Glutamatergic neuron (in vitro differentiated cells): Measurements from ENCODE around the gene ZNF32. TPM values are rescaled to one million over a fixed set of nuclear protein-coding genes. Genes with fewer than 3 reads are reported as not detected.

Experiments
- DNase-seq: peaks from one replicate; pipeline ENCODE4 v3.0.0; 2022
- H3K27ac Mint-ChIP-seq: one replicate; pipeline ENCODE4 v1.8.0; 2020; ENCODE audit warnings: mild to moderate bottlenecking, mixed read lengths, inconsistent platforms; ENCODE audit not compliant: unreplicated experiment
- H3K27me3 Mint-ChIP-seq: one replicate; pipeline ENCODE4 v1.8.0; 2020; ENCODE audit warnings: mild to moderate bottlenecking, moderate library complexity, mixed read lengths, inconsistent platforms; ENCODE audit not compliant: unreplicated experiment
- H3K36me3 Mint-ChIP-seq: one replicate; pipeline ENCODE4 v1.8.0; 2020; ENCODE audit warnings: mild to moderate bottlenecking, mixed read lengths, inconsistent platforms; ENCODE audit not compliant: unreplicated experiment
- H3K4me1 Mint-ChIP-seq: one replicate; pipeline ENCODE4 v1.8.0; 2020; ENCODE audit warnings: mild to moderate bottlenecking, low read depth, mixed read lengths, inconsistent platforms; ENCODE audit not compliant: unreplicated experiment
- H3K4me3 Mint-ChIP-seq: one replicate; pipeline ENCODE4 v1.8.0; 2020; ENCODE audit warnings: mild to moderate bottlenecking, mixed read lengths, inconsistent platforms; ENCODE audit not compliant: unreplicated experiment
- H3K9me3 Mint-ChIP-seq: one replicate; pipeline ENCODE4 v1.8.0; 2020; ENCODE audit warnings: mild to moderate bottlenecking, moderate library complexity, mixed read lengths, inconsistent platforms; ENCODE audit not compliant: unreplicated experiment
- total RNA-seq: library from RNA; stranded (reverse); fragmentation: NEBNext Ultra II Directional; extraction: Animal tissue kit (Norgen Biotek cat#: 25700); gene quantifications from one replicate; pipeline ENCODE4 v1.2.1, GENCODE V29; 2021; ENCODE audit not compliant: unreplicated experiment
- TF ChIP-seq, protein P1 (sequence below): fragments of 200-600 bp; sonication (generic); IDR thresholded peaks from one replicate; pipeline ENCODE4 v1.5.0; 2021; ENCODE audit not compliant: partially characterized antibody, unreplicated experiment

The ZNF32 gene
- total RNA-seq, 1 donor from 2014 or later, result 32.1 TPM

DNA sequence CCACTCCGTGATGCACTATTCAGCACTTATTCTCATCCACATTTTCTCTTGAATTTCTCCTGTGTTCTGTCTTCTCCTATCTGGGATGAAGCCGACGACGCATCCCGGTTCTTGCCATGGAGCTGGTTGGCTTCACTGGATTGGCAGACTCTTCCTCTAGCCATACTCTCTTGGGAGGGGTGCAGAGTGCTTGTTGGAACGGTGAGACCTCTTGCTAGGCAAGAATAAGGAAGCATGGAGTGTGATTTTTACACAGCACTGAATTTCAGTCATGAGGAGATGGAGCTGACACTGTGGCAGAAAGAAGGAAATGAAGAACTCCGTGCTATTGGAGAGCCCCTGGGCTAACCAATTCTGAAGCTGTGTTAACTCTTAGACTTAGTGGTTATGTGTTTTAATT is 28.2 kb upstream of the ZNF32 start:
- TF ChIP-seq, protein P1, sequence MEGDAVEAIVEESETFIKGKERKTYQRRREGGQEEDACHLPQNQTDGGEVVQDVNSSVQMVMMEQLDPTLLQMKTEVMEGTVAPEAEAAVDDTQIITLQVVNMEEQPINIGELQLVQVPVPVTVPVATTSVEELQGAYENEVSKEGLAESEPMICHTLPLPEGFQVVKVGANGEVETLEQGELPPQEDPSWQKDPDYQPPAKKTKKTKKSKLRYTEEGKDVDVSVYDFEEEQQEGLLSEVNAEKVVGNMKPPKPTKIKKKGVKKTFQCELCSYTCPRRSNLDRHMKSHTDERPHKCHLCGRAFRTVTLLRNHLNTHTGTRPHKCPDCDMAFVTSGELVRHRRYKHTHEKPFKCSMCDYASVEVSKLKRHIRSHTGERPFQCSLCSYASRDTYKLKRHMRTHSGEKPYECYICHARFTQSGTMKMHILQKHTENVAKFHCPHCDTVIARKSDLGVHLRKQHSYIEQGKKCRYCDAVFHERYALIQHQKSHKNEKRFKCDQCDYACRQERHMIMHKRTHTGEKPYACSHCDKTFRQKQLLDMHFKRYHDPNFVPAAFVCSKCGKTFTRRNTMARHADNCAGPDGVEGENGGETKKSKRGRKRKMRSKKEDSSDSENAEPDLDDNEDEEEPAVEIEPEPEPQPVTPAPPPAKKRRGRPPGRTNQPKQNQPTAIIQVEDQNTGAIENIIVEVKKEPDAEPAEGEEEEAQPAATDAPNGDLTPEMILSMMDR, result no peak
- no peak overlapping the region for H3K4me3 Mint-ChIP-seq
- no peaks in the 10 kb centered on the region for H3K36me3 Mint-ChIP-seq
- H3K27ac Mint-ChIP-seq, result no peak overlapping the region
- no peak for DNase-seq
- H3K9me3 Mint-ChIP-seq, result peaks cover 3% of the 10 kb centered on the region
- no peaks in the 10 kb centered on the region for H3K27me3 Mint-ChIP-seq
- peaks cover 6% of the 10 kb centered on the region for H3K4me1 Mint-ChIP-seq

DNA sequence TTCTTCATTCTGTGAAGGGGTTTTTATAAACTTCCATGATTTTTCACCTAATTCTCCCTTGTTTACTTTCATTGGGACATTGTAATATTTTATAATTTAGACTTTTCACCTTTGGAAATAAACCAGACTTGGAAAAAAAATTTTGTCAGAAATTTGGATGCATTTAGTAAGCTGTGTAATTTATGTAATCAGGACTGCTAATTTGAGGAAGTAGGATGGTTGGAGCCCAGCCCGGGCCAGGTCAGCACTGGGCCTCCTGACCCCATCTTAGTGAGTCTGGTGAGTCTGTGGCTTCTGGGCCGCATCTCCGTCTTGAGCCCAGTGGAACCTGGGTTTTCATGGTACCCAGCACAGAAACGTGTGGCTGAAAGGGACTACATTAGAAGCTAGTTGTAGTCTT is 27.6 kb upstream of the ZNF32 start:
- DNase-seq, result no peak
- no peaks in the 10 kb centered on the region for H3K36me3 Mint-ChIP-seq
- peaks cover 6% of the 10 kb centered on the region for H3K4me1 Mint-ChIP-seq
- peaks cover 3% of the 10 kb centered on the region for H3K9me3 Mint-ChIP-seq
- TF ChIP-seq, protein P1, result no peak
- no peaks in the 10 kb centered on the region for H3K27me3 Mint-ChIP-seq
- no peak overlapping the region for H3K27ac Mint-ChIP-seq
- no peak overlapping the region for H3K4me3 Mint-ChIP-seq

GRCh38 chr10:43674553-43675210 is 26.0 kb upstream of the ZNF32 start:
- Mint-ChIP-seq H3K36me3 (no peaks in the 10 kb centered on the region), H3K4me3 (no peak overlapping the region), H3K27me3 (peaks cover 4% of the 10 kb centered on the region), H3K9me3 (peaks cover 3% of the 10 kb centered on the region), H3K27ac (no peak overlapping the region), H3K4me1 (peaks cover 6% of the 10 kb centered on the region)
- DNase-seq, result no peak
- TF ChIP-seq, protein P1, result no peak

- Mint-ChIP-seq H3K4me1 (peaks cover 6% of the 10 kb centered on the region), H3K9me3 (peaks cover 3% of the 10 kb centered on the region), H3K4me3 (no peak overlapping the region), H3K27ac (no peak overlapping the region), H3K27me3 (peaks cover 5% of the 10 kb centered on the region), H3K36me3 (no peaks in the 10 kb centered on the region)
- DNase-seq, result no peak
- TF ChIP-seq, protein P1, result no peak
Observed at GRCh38 chr10:43673471-43673870, 24.8 kb upstream of the ZNF32 start.

- Mint-ChIP-seq H3K27me3 (peaks cover 9% of the 10 kb centered on the region), H3K36me3 (no peaks in the 10 kb centered on the region), H3K27ac (no peak overlapping the region), H3K4me3 (no peak overlapping the region), H3K4me1 (peaks cover 6% of the 10 kb centered on the region), H3K9me3 (peaks cover 3% of the 10 kb centered on the region)
- DNase-seq, result peak; percentile 43
- TF ChIP-seq, protein P1, result peak; percentile 91
Observed at GRCh38 chr10:43671659-43672531, 23.2 kb upstream of the ZNF32 start.
